ENCODE measurements around the gene SLC30A1. TPM values are rescaled to one million over a fixed set of nuclear protein-coding genes. Genes with fewer than 3 reads are reported as not detected.

Gene SLC30A1
- total RNA-seq, 1 experiment from 2014 or later = 9.7 TPM

GRCh38 chr1:211614615-211615014 is 35.7 kb upstream of the SLC30A1 start:
- POLR2A ChIA-PET = interaction anchor here (0.6 kb wide), 1 partner anchor 42 kb away, joined by 3 read pairs; no protein-coding TSS in a partner anchor
- DNase-seq (ENCODE audit: low read depth, low spot score) (no peak), ATAC-seq (no peak)
- CTCF ChIA-PET = no interaction called here
- no TSS peak for BruUV-seq (replicated peaks)
- H3K4me1 ChIP-seq (ENCODE audit: control insufficient read depth in 1 of 2, insufficient read depth in 2 of 2, low read length in 2 of 2) = peaks cover 8 to 15% of the 10 kb centered on the region in 2 experiments; a peak in 3 of 4 replicates
- H3K36me3 ChIP-seq (ENCODE audit: control insufficient read depth in 1 of 2, insufficient read depth in 2 of 2, low read length in 2 of 2) = no peaks in the 10 kb centered on the region
- no peaks in the 10 kb centered on the region for H3K9me3 ChIP-seq (ENCODE audit: control insufficient read depth in 1 of 2, insufficient read depth in 1 of 2, low read depth in 1 of 2, low read length in 2 of 2)
- no peaks in the 10 kb centered on the region for H3K9me2 ChIP-seq (ENCODE audit: insufficient read depth)
- H3K27ac ChIP-seq (ENCODE audit: low read depth, low read length) = no peak overlapping the region
- H3K4me3 ChIP-seq (replicated peaks in 1 of 2; ENCODE audit: low read depth in 1 of 2, low read length in 2 of 2) = no peak overlapping the region
- H3K27me3 ChIP-seq (ENCODE audit: insufficient read depth, low read length) = no peaks in the 10 kb centered on the region
- H3K4me2 ChIP-seq (ENCODE audit: low read length) = no peak overlapping the region
- intact Hi-C loops (cut with micrococcal nuclease) = no loop called here
- TF ChIP-seq FOSL1 (IDR thresholded peaks at IDR 0.05; ENCODE audit: low read depth) = no peak
- TF ChIP-seq SRF (IDR thresholded peaks at IDR 0.05; ENCODE audit: low read depth) = no peak
- no peak for TF ChIP-seq SIN3A (IDR thresholded peaks at IDR 0.05; ENCODE audit: low read depth)
- no peak for TF ChIP-seq ZFX (IDR thresholded peaks at IDR 0.05)
- TF ChIP-seq RAD21 (IDR thresholded peaks at IDR 0.05; ENCODE audit: low read depth) = no peak
- TF ChIP-seq ELF1 (IDR thresholded peaks at IDR 0.05; ENCODE audit: borderline replicate concordance, low read depth) = no peak
- no peak for TF ChIP-seq SP1 (IDR thresholded peaks at IDR 0.05; ENCODE audit: low read depth)
- TF ChIP-seq YY1 (IDR thresholded peaks at IDR 0.05; ENCODE audit: extremely low read depth, insufficient replicate concordance, low read depth, low read length) = no peak
- TF ChIP-seq CBX3 (IDR thresholded peaks at IDR 0.05; ENCODE audit: low read depth) = no peak
- TF ChIP-seq ZBTB33 (IDR thresholded peaks at IDR 0.05; ENCODE audit: extremely low read depth, insufficient replicate concordance, low read length) = no peak
- TF ChIP-seq POLR2AphosphoS5 (IDR thresholded peaks at IDR 0.05; ENCODE audit: low read depth, low read length) = no peak
- TF ChIP-seq TCF7L2 (IDR thresholded peaks at IDR 0.05; ENCODE audit: borderline replicate concordance, extremely low read depth, insufficient read depth, insufficient read length) = no peak
- TF ChIP-seq EZH2 (IDR thresholded peaks at IDR 0.05) = no peak
- TF ChIP-seq EZH2phosphoT487 (IDR thresholded peaks at IDR 0.05; ENCODE audit: borderline replicate concordance) = no peak
- no peak for TF ChIP-seq REST (IDR thresholded peaks at IDR 0.05; ENCODE audit: low read depth)
- TF ChIP-seq CEBPB (IDR thresholded peaks at IDR 0.05; ENCODE audit: low read depth) = no peak
- TF ChIP-seq EGR1 (IDR thresholded peaks at IDR 0.05; ENCODE audit: low read depth) = no peak
- no peak for TF ChIP-seq ZNF274 (IDR thresholded peaks at IDR 0.05; ENCODE audit: low read depth, low read length)
- no peak for TF ChIP-seq MAX (IDR thresholded peaks at IDR 0.05)
- RAD21 ChIA-PET (ENCODE audit: low non-redundant PET in 1 of 2, low total read pairs in 2 of 2, uncharacterized antibody in 2 of 2, unreplicated experiment in 2 of 2) = no interaction called here
- no peaks in the 10 kb centered on the region for H3K79me2 ChIP-seq (ENCODE audit: insufficient read depth, low read length)
- H3K9ac ChIP-seq (ENCODE audit: low read length) = no peak overlapping the region
- H2AFZ ChIP-seq (ENCODE audit: low read depth, low read length, poor library complexity, severe bottlenecking) = no peak overlapping the region
- no peaks in the 10 kb centered on the region for H4K20me1 ChIP-seq (ENCODE audit: insufficient read depth)

Measured in HCT116 (cell line).